HG02840 (cell line): ENCODE results near the gene PAQR3.

Experiments
- ATAC-seq: cut with Tn5 transposase; IDR thresholded peaks from one replicate; pipeline ENCODE4 v1.9.1; 2021; ENCODE audit warnings: mild to moderate bottlenecking, moderate library complexity, moderate number of reproducible peaks; ENCODE audit not compliant: unreplicated experiment, low FRiP score

Gene PAQR3

GRCh38 chr4:78938868-78939666 lies at the start of gene PAQR3:
TSS of gene PAQR3 (minus strand) at chr4:78939438. CDS start at chr4:78939224, 214 bp downstream.
- ATAC-seq, result peak; percentile 95

GRCh38 chr4:78987683-78988082 lies 48.4 kb upstream of the PAQR3 start:
- ATAC-seq, result no peak

- ATAC-seq, result no peak
Measured at GRCh38 chr4:78984593-78984992, 45.4 kb upstream of the PAQR3 start.

GRCh38 chr4:78975865-78976264 lies 36.6 kb upstream of the PAQR3 start:
- ATAC-seq, result no peak

- ATAC-seq, result no peak
Measured at GRCh38 chr4:78971776-78972175, 32.5 kb upstream of the PAQR3 start.

GRCh38 chr4:78971326-78971725 lies 32.1 kb upstream of the PAQR3 start:
- no peak for ATAC-seq

GRCh38 chr4:78962597-78963115 lies 23.4 kb upstream of the PAQR3 start:
- no peak for ATAC-seq

GRCh38 chr4:78960926-78961325 lies 21.7 kb upstream of the PAQR3 start:
- ATAC-seq, result no peak

- no peak for ATAC-seq
Measured at GRCh38 chr4:78956975-78957374, 17.7 kb upstream of the PAQR3 start.

GRCh38 chr4:78953769-78954666 lies 14.8 kb upstream of the PAQR3 start:
- ATAC-seq, result no peak

GRCh38 chr4:78953231-78953630 lies 14.0 kb upstream of the PAQR3 start:
- ATAC-seq, result no peak

GRCh38 chr4:78951862-78952472 lies 12.7 kb upstream of the PAQR3 start:
- ATAC-seq, result peak; percentile 60

GRCh38 chr4:78949735-78950134 lies 10.5 kb upstream of the PAQR3 start:
- ATAC-seq, result no peak

- ATAC-seq, result no peak
Measured at GRCh38 chr4:78945651-78946179, 6.5 kb upstream of the PAQR3 start.

GRCh38 chr4:78944381-78944780 lies 5.1 kb upstream of the PAQR3 start:
- no peak for ATAC-seq

- no peak for ATAC-seq
Measured at GRCh38 chr4:78940752-78941151, 1.5 kb upstream of the PAQR3 start.

GRCh38 chr4:78939667-78940008 lies 400 bp upstream of the PAQR3 start:
- peak; percentile 25 for ATAC-seq

GRCh38 chr4:78938474-78938867 lies 767 bp downstream of the PAQR3 start:
- no peak for ATAC-seq

GRCh38 chr4:78937837-78938236 lies 1.4 kb downstream of the PAQR3 start:
- no peak for ATAC-seq

GRCh38 chr4:78936989-78937388 lies 2.2 kb downstream of the PAQR3 start:
- no peak for ATAC-seq
